ENCODE data around the gene AUTS2. TPM values are rescaled to one million over a fixed set of nuclear protein-coding genes. Genes with fewer than 3 reads are reported as not detected.
A peak's percentile ranks its signal among the peaks of the same experiment; 100 is the strongest.

Gene AUTS2
- total RNA-seq, 1 experiment from 2014 or later: 50.0 TPM

GRCh38 chr7:70725448-70725847 is 1127.2 kb downstream of the AUTS2 start:
- ChIA-PET POLR2A (no interaction called here), CTCF (no interaction called here)
- Mint-ChIP-seq H3K27ac (peak overlapping the region; percentile 50; the same call in 1 of the 2 replicates), H3K4me3 (no peak overlapping the region), H3K27me3 (ENCODE audit: low read depth) (peaks cover 24% of the 10 kb centered on the region), H3K36me3 (peaks cover 5% of the 10 kb centered on the region), H3K9me3 (peaks cover 3% of the 10 kb centered on the region), H3K4me1 (peaks cover 77% of the 10 kb centered on the region)
- ATAC-seq (no peak), DNase-seq (ENCODE audit: low spot score) (no peak)
- TF ChIP-seq, protein P1, sequence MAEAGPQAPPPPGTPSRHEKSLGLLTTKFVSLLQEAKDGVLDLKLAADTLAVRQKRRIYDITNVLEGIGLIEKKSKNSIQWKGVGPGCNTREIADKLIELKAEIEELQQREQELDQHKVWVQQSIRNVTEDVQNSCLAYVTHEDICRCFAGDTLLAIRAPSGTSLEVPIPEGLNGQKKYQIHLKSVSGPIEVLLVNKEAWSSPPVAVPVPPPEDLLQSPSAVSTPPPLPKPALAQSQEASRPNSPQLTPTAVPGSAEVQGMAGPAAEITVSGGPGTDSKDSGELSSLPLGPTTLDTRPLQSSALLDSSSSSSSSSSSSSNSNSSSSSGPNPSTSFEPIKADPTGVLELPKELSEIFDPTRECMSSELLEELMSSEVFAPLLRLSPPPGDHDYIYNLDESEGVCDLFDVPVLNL (CRISPR knock-in tag; IDR thresholded peaks at IDR 0.05; ENCODE audit: borderline replicate concordance, low read depth): no peak
- TF ChIP-seq, protein P2, sequence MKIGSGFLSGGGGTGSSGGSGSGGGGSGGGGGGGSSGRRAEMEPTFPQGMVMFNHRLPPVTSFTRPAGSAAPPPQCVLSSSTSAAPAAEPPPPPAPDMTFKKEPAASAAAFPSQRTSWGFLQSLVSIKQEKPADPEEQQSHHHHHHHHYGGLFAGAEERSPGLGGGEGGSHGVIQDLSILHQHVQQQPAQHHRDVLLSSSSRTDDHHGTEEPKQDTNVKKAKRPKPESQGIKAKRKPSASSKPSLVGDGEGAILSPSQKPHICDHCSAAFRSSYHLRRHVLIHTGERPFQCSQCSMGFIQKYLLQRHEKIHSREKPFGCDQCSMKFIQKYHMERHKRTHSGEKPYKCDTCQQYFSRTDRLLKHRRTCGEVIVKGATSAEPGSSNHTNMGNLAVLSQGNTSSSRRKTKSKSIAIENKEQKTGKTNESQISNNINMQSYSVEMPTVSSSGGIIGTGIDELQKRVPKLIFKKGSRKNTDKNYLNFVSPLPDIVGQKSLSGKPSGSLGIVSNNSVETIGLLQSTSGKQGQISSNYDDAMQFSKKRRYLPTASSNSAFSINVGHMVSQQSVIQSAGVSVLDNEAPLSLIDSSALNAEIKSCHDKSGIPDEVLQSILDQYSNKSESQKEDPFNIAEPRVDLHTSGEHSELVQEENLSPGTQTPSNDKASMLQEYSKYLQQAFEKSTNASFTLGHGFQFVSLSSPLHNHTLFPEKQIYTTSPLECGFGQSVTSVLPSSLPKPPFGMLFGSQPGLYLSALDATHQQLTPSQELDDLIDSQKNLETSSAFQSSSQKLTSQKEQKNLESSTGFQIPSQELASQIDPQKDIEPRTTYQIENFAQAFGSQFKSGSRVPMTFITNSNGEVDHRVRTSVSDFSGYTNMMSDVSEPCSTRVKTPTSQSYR (CRISPR knock-in tag; IDR thresholded peaks at IDR 0.05): no peak
- TF ChIP-seq ZNF416 (CRISPR knock-in tag; IDR thresholded peaks at IDR 0.05) (no peak), ZNF138 (CRISPR knock-in tag; conservative IDR thresholded peaks at IDR 0.05) (no peak), SMAD4 (CRISPR knock-in tag; IDR thresholded peaks at IDR 0.05) (no peak), SOX15 (CRISPR knock-in tag; IDR thresholded peaks at IDR 0.05) (no peak), JAZF1 (CRISPR knock-in tag; IDR thresholded peaks at IDR 0.05) (no peak), ZNF425 (CRISPR knock-in tag; conservative IDR thresholded peaks at IDR 0.05) (no peak)

GRCh38 chr7:70726294-70726693 is 1128.0 kb downstream of the AUTS2 start:
- TF ChIP-seq SMAD3 (CRISPR knock-in tag; IDR thresholded peaks at IDR 0.05; ENCODE audit: borderline replicate concordance): no peak
- TF ChIP-seq FOXP4 (CRISPR knock-in tag; IDR thresholded peaks at IDR 0.05): no peak
- TF ChIP-seq, protein P3, sequence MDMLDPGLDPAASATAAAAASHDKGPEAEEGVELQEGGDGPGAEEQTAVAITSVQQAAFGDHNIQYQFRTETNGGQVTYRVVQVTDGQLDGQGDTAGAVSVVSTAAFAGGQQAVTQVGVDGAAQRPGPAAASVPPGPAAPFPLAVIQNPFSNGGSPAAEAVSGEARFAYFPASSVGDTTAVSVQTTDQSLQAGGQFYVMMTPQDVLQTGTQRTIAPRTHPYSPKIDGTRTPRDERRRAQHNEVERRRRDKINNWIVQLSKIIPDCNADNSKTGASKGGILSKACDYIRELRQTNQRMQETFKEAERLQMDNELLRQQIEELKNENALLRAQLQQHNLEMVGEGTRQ (CRISPR knock-in tag; IDR thresholded peaks at IDR 0.05): no peak
- no peak for TF ChIP-seq ZBTB21 (CRISPR knock-in tag; IDR thresholded peaks at IDR 0.05; ENCODE audit: borderline replicate concordance)
- TF ChIP-seq, protein P4, sequence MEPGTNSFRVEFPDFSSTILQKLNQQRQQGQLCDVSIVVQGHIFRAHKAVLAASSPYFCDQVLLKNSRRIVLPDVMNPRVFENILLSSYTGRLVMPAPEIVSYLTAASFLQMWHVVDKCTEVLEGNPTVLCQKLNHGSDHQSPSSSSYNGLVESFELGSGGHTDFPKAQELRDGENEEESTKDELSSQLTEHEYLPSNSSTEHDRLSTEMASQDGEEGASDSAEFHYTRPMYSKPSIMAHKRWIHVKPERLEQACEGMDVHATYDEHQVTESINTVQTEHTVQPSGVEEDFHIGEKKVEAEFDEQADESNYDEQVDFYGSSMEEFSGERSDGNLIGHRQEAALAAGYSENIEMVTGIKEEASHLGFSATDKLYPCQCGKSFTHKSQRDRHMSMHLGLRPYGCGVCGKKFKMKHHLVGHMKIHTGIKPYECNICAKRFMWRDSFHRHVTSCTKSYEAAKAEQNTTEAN (CRISPR knock-in tag; IDR thresholded peaks at IDR 0.05): no peak
- TF ChIP-seq HMGA2 (CRISPR knock-in tag; IDR thresholded peaks at IDR 0.05): no peak
- TF ChIP-seq SMAD4 (CRISPR knock-in tag; IDR thresholded peaks at IDR 0.05): no peak
- TF ChIP-seq STAT6 (CRISPR knock-in tag; conservative IDR thresholded peaks at IDR 0.05; ENCODE audit: low read depth): no peak
- no peak for TF ChIP-seq ATF3 (CRISPR knock-in tag; conservative IDR thresholded peaks at IDR 0.05)
- TF ChIP-seq GRHL2 (CRISPR knock-in tag; IDR thresholded peaks at IDR 0.05; ENCODE audit: insufficient replicate concordance, severe bottlenecking): no peak
- no peak for TF ChIP-seq ZNF317 (CRISPR knock-in tag; IDR thresholded peaks at IDR 0.05; ENCODE audit: borderline replicate concordance, low read depth)
- no peak for DNase-seq (ENCODE audit: low spot score)
- Mint-ChIP-seq H3K27me3 (ENCODE audit: low read depth) (peaks cover 24% of the 10 kb centered on the region), H3K4me3 (no peak overlapping the region), H3K4me1 (peaks cover 76% of the 10 kb centered on the region), H3K9me3 (peaks cover 9% of the 10 kb centered on the region), H3K36me3 (peaks cover 11% of the 10 kb centered on the region), H3K27ac (no peak overlapping the region)
- ATAC-seq: no peak
- ChIA-PET CTCF (interaction anchor here (1.1 kb wide), 1 partner anchor 9 kb away, joined by 6 read pairs; no protein-coding TSS in a partner anchor), POLR2A (no interaction called here)
